Kidney epithelial cell (primary cell): ENCODE results near the gene RAD21L1. TPM values are rescaled to one million over a fixed set of nuclear protein-coding genes. Genes with fewer than 3 reads are reported as not detected.

Source experiments
- DNase-seq: peaks from one replicate; pipeline ENCODE4 v3.0.0-alpha.2; 2010; ENCODE audit warnings: low read depth
- H3K27me3 ChIP-seq: 2 replicates; pipeline ENCODE4 v1.6.0; 2011; ENCODE audit warnings: low read length; ENCODE audit not compliant: control insufficient read depth, insufficient read depth
- H3K36me3 ChIP-seq: 2 replicates; pipeline ENCODE4 v1.5.1; 2011; ENCODE audit warnings: low read length; ENCODE audit not compliant: control insufficient read depth, insufficient read depth
- H3K4me3 ChIP-seq: 2 replicates; pipeline ENCODE4 v1.5.1; 2011; ENCODE audit warnings: low read depth, mild to moderate bottlenecking, control low read depth, low read length
- total RNA-seq: library from RNA; depleted of rRNA; stranded (reverse); fragments of >200 nt; gene quantifications from 2 replicates; pipeline ENCODE4 v1.2.3, GENCODE V29; 2015
- TF ChIP-seq, protein P1 (sequence below): IDR thresholded peaks from 2 replicates; pipeline ENCODE4 v1.5.1; 2011; ENCODE audit warnings: mild to moderate bottlenecking, moderate library complexity, low read length, control low read depth, inconsistent platforms; ENCODE audit not compliant: insufficient read depth, poor library complexity, severe bottlenecking

RAD21L1 gene
- total RNA-seq, 1 donor from 2014 or later: not detected

DNA sequence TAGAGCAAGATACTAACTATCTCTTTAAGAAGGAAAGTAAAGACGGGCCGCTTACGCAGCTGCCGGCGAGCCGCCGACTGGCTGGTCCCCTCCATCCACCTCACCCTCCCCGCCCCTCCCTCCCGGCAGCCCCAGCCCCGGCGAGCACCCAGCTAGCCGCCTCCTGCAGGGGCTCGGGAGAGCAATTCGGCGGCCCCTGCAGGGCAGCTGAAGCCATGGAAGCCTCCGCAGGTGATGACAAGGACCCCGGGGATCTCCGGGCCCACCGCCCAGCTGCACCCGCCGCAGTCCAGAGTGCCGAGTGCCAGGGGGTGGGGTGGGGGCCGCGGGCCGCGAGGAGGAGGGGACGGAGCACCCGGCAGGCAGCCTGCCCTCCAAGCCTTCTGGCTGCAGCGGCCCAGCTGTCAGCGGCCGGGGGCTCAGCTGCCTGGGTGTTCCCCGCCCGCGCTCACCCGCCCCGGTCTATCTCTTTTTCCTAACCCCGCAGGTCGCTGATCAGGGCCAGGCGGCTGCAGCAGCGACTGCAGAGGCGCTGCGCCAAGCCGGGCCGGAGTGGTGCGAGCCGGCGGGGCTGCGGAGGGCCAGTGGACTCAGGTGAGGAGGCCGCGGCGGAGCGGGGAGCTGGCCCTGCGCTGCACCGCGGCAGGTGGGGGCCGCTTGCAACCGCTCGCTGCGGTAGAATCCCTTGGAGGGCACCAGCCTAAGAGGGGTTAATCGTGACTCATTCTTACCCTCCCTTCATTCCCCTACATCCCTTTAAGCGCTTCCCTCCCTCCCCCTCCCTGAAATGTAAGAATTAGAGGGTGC is 40.5 kb downstream of the RAD21L1 start, which contains the start of gene SNPH:
TSS of gene SNPH (plus strand) at position 128 of the 807 bp plus-strand sequence. CDS start 29,946 bp downstream, outside the sequence.
- no peaks in the 10 kb centered on the region for H3K27me3 ChIP-seq
- peak; percentile 56 for DNase-seq
- H3K36me3 ChIP-seq: no peaks in the 10 kb centered on the region
- TF ChIP-seq, protein P1, sequence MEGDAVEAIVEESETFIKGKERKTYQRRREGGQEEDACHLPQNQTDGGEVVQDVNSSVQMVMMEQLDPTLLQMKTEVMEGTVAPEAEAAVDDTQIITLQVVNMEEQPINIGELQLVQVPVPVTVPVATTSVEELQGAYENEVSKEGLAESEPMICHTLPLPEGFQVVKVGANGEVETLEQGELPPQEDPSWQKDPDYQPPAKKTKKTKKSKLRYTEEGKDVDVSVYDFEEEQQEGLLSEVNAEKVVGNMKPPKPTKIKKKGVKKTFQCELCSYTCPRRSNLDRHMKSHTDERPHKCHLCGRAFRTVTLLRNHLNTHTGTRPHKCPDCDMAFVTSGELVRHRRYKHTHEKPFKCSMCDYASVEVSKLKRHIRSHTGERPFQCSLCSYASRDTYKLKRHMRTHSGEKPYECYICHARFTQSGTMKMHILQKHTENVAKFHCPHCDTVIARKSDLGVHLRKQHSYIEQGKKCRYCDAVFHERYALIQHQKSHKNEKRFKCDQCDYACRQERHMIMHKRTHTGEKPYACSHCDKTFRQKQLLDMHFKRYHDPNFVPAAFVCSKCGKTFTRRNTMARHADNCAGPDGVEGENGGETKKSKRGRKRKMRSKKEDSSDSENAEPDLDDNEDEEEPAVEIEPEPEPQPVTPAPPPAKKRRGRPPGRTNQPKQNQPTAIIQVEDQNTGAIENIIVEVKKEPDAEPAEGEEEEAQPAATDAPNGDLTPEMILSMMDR: no peak
- peak within 1 kb of the TSS; percentile 84 for H3K4me3 ChIP-seq

GRCh38 chr20:1267161-1267560 is 41.3 kb downstream of the RAD21L1 start:
- TF ChIP-seq, protein P1: no peak
- peak overlapping the region; percentile 84 for H3K4me3 ChIP-seq
- no peak for DNase-seq
- no peaks in the 10 kb centered on the region for H3K36me3 ChIP-seq
- H3K27me3 ChIP-seq: no peaks in the 10 kb centered on the region

DNA sequence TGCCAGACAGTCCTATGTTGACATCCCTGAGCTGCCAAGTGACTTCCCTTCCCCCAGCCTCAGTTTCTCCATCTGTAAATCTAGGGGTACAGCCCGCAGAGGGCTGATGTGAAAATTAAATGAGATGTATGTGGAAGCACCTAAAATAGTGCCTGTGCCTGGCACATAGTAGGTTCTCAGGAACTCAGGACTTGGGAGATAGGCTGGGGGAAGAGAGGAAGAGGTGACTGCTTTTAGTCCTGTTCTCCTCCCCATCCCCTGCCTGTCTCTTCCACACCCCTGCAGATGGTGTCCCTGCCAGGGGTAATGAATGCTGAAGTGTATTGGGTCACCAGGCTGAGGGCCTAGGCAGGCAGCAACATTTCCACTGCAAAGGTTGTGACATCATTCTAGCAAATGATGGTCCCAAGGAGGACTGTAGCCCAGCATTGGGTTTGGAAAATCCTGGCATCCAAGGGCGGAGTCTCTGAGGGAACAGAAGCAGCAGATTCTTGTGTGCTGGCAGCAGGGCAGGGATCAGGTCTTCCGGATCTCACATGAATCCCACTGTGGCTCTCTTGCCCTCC is 42.0 kb downstream of the RAD21L1 start:
- Histone ChIP-seq H3K27me3 (no peaks in the 10 kb centered on the region), H3K36me3 (no peaks in the 10 kb centered on the region), H3K4me3 (no peak overlapping the region)
- DNase-seq: no peak
- TF ChIP-seq, protein P1: no peak

GRCh38 chr20:1269235-1269634 is 43.4 kb downstream of the RAD21L1 start:
- no peaks in the 10 kb centered on the region for H3K36me3 ChIP-seq
- TF ChIP-seq, protein P1: no peak
- no peaks in the 10 kb centered on the region for H3K27me3 ChIP-seq
- H3K4me3 ChIP-seq: no peak overlapping the region
- no peak for DNase-seq

DNA sequence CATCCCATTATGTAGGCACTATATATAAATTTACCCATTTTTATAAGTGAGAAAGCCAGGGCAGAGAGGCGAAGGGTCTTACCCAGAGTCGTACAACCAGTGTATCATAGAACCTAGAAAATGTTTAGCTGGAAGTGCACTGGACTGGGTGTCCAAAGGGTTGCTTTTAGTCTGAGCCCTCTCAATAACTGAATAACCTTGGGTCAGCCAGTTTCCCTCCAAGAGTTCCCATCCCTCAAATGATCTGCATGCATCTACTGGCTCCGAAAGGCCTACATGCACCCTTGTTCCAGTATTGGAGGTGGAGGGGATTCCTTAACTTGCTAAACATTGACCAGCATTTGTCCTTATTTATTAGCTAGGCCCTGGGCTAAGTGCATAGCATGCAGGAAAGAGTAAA is 44.0 kb downstream of the RAD21L1 start:
- no peaks in the 10 kb centered on the region for H3K36me3 ChIP-seq
- no peak for DNase-seq
- no peak overlapping the region for H3K4me3 ChIP-seq
- TF ChIP-seq, protein P1: no peak
- H3K27me3 ChIP-seq: no peaks in the 10 kb centered on the region
